Mucosa of descending colon (tissue), 3 donors: Measurements from ENCODE around the gene DERL2. TPM values are rescaled to one million over a fixed set of nuclear protein-coding genes. Genes with fewer than 3 reads are reported as not detected.

Source experiments
- ATAC-seq: fragments of 200-7000 bp; cut with Tn5 transposase; one replicate; pipeline ENCODE4 v1.9.1; 2020; ENCODE audit warnings: mild to moderate bottlenecking, moderate library complexity
- DNase-seq, 3 donors: peaks; one replicate each; pipeline ENCODE4 v3.0.0-alpha.2; 2020
- H3K36me3 ChIP-seq: fragments of 200-600 bp; one replicate; pipeline ENCODE4 v1.8.0; 2021; ENCODE audit warnings: low read depth, mild to moderate bottlenecking
- H3K4me1 ChIP-seq: fragments of 200-600 bp; one replicate; pipeline ENCODE4 v1.8.0; 2021; ENCODE audit warnings: low read depth, mild to moderate bottlenecking
- H3K4me3 ChIP-seq: fragments of 200-600 bp; one replicate; pipeline ENCODE4 v1.8.0; 2021; ENCODE audit warnings: mild to moderate bottlenecking
- H3K9me3 ChIP-seq: fragments of 200-600 bp; one replicate; pipeline ENCODE4 v1.8.0; 2021; ENCODE audit warnings: mild to moderate bottlenecking
- CTCF ChIP-seq: fragments of 200-600 bp; IDR thresholded peaks from one replicate; pipeline ENCODE4 v1.8.0; 2022; ENCODE audit warnings: antibody characterized with exemption, mild to moderate bottlenecking
- intact Hi-C, 2 donors: fragments of 100-400 bp; cut with DNase I in 1 of 2; cut with micrococcal nuclease in 1 of 2; formaldehyde crosslinking; loops; one replicate each; pipeline versions ENCODE4 v1.11.0 to v1.11.1; 2022; cut with DNase I, micrococcal nuclease
- total RNA-seq, 3 donors: library from RNA; stranded (reverse); fragmentation: NEBNext Ultra II Directional in 2 of 3; extraction: Animal tissue kit (Norgen Biotek cat#: 25700) in 2 of 3; gene quantifications; one replicate each; pipeline versions ENCODE4 v1.2.1 to v1.2.4, GENCODE V29; 2021 to 2023
- donor health status: DM: no; HTN: no; CAD: no; lungs with moderate emphysema.
- donor health status: DM: no; HTN: no; CAD: no.
- donor health status: DM: no; HTN: yes; CAD: no.

DERL2 gene
- total RNA-seq, 3 donors from 2014 or later = 43.9 to 58.5 (median 58.3) TPM

GRCh38 chr17:5429191-5429887, 56.6 kb downstream of the DERL2 start:
- no peak overlapping the region for H3K4me3 ChIP-seq
- peaks cover 4% of the 10 kb centered on the region for H3K36me3 ChIP-seq
- TF ChIP-seq CTCF = no peak
- no peaks in the 10 kb centered on the region for H3K4me1 ChIP-seq
- peak; percentile 31 for ATAC-seq
- no peaks in the 10 kb centered on the region for H3K9me3 ChIP-seq
- no peak for DNase-seq
- intact Hi-C loops = no loop called here

DNA sequence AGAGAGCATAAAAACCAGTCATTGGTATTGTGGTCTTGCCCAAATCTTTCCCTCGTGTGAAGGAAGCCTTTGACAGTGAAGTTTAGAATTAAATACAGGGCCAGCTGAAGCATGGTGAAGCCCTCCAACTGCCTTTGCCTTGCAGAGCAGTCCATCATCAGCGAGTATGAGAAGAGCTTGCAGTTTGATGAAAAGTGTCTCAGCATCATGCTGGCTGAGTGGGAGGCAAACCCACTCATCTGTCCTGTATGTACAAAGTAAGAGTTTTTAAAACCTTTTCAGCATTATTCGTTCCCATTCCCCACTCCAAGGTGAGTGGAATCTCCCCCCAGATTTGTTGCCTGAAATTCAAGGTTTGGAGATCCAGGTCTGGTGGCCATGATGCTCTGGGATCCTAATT, 60.2 kb downstream of the DERL2 start:
- Histone ChIP-seq H3K9me3 (no peaks in the 10 kb centered on the region), H3K4me3 (no peak overlapping the region), H3K36me3 (peaks cover 4% of the 10 kb centered on the region), H3K4me1 (peaks cover 6% of the 10 kb centered on the region)
- no peak for DNase-seq
- ATAC-seq = no peak
- intact Hi-C loops = no loop called here
- no peak for TF ChIP-seq CTCF

DNA sequence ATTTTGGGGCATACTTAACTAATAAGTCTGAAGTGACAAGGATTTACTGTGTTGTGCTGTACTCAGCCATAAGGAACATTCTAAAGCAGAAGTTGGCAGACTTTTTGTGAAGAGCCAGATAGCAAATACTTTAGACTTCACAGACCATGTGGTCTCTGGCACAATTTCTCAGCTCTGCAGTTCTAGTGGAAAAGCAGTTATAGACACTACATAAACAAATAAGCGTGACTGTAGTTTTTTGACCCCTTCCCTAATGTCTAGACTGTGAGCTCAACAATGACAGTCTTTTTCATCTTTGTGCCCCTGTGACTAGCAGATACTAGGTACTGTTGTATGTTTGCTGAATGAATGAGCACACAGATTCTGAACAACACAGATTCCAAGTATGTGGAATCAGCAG, 61.1 kb downstream of the DERL2 start:
- DNase-seq (no peak), ATAC-seq (no peak)
- intact Hi-C loops = no loop called here
- Histone ChIP-seq H3K4me1 (peaks cover 10% of the 10 kb centered on the region), H3K9me3 (no peaks in the 10 kb centered on the region), H3K36me3 (peaks cover 4% of the 10 kb centered on the region), H3K4me3 (no peak overlapping the region)
- no peak for TF ChIP-seq CTCF

GRCh38 chr17:5422505-5422904, 63.5 kb downstream of the DERL2 start:
- peaks cover 4% of the 10 kb centered on the region for H3K36me3 ChIP-seq

More at GRCh38 chr17:5422505-5422904, 63.5 kb downstream of the DERL2 start:
- H3K4me3 ChIP-seq = no peak overlapping the region
- DNase-seq = no peak
- H3K4me1 ChIP-seq = peaks cover 18% of the 10 kb centered on the region
- ATAC-seq = no peak
- intact Hi-C loops = no loop called here
- H3K9me3 ChIP-seq = no peaks in the 10 kb centered on the region
- no peak for TF ChIP-seq CTCF

Other genes starting within 250 kb of the DERL2 start
- gene RABEP1, start 203.9 kb downstream of the DERL2 start, total RNA-seq = 10 to 100 TPM; 24.9 to 53.4 (median 30.7) TPM
- 10 to 100 TPM; 46.1 to 72.3 (median 50.8) TPM for gene NUP88, start 66.5 kb downstream of the DERL2 start, total RNA-seq
- gene RPAIN, start 66.0 kb downstream of the DERL2 start, total RNA-seq = 10 to 100 TPM; 29.7 to 34.3 (median 32.1) TPM
- 100 to 1,000 TPM in 2 of 3 donors, 10 to 100 TPM in 1; 81.0 to 145 (median 101) TPM for gene C1QBP, start 47.0 kb downstream of the DERL2 start, total RNA-seq
- 10 to 100 TPM in 1 of 3 donors, 1 to 10 TPM in 2; 9.4 to 12.7 (median 9.7) TPM for gene DHX33, start 17.2 kb downstream of the DERL2 start, total RNA-seq
- 10 to 100 TPM; 10.2 to 14.3 (median 12.0) TPM for gene MIS12, start 388 bp upstream of the DERL2 start, total RNA-seq
- gene NLRP1, start 98.3 kb upstream of the DERL2 start, total RNA-seq = 10 to 100 TPM in 1 of 3 donors, 1 to 10 TPM in 2; 4.6 to 13.9 (median 8.0) TPM